ENCODE results near the gene WNT3.

GRCh38 chr17:46822388-46822921, 4.0 kb upstream of the WNT3 start:
- TF ChIP-seq ZFX (IDR thresholded peaks at IDR 0.05; ENCODE audit: borderline replicate concordance) (no peak), CTCF (IDR thresholded peaks at IDR 0.05) (peak; percentile 95)

All from 22Rv1 (cell line).